Measurements from ENCODE around the gene ZNF385A. TPM values are rescaled to one million over a fixed set of nuclear protein-coding genes. Genes with fewer than 3 reads are reported as not detected.
"Not testable (repeated sequence)": the region's sequence is repeated elsewhere in the genome, so short reads cannot be mapped to it uniquely, and the experiment has no call there.

The ZNF385A gene
- total RNA-seq, 2 donors from 2014 or later = 3.4 to 5.7 TPM

DNA sequence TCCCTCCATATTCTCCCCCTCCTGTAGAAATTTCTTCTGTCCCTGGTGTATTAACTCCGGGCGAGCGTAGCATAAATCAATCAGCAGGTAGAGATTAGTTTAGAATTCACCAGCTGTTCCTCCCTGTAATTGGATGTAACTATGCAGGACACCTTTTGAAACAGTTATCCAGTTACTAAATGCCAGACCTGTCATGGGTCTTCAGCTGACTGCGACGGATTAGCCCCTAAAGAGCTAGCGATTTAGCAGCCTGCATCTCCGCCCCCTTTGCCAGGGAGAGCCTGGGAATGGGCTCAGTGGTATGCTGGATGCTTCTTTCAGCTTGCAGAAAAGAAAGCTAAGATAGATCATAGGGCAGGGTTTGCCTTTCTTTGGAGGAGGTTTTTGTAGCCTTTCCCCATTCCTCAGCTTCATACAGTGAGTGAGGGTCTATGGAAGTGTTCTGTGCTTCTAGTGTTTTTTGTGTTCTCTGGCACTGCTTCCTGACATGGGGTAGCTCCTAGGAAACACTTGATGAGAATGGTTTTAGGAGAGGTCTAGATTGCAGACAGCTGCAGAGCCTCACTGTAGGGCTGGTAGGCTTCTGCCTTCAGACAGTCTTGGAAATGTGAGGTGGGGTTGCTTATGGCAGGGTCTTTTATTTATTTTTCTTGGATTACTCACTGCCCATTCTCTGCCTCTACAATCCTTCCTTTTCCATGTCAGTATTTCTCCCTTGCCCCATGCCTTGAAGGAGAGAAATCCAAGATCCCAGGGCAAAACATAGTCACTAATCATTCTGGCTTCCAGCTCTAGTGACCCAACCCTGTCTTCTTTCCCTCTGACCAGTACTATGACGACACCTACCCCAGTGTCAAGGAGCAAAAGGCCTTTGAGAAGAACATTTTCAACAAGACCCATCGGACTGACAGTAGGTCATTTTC, 42.9 kb downstream of the ZNF385A start:
- peak overlapping the region; percentile 68 for H3K27ac Mint-ChIP-seq
- no peak for DNase-seq
- H3K4me1 Mint-ChIP-seq = peaks cover 4% of the 10 kb centered on the region
- H3K9me3 ChIP-seq (ENCODE audit: control insufficient read depth, low read length, poor library complexity, severe bottlenecking) = no peaks in the 10 kb centered on the region
- H3K4me3 Mint-ChIP-seq = no peak overlapping the region
- no peak for ATAC-seq
- no peaks in the 10 kb centered on the region for H3K27me3 Mint-ChIP-seq
- peaks cover 12% of the 10 kb centered on the region for H3K36me3 Mint-ChIP-seq (ENCODE audit: low read depth)

DNA sequence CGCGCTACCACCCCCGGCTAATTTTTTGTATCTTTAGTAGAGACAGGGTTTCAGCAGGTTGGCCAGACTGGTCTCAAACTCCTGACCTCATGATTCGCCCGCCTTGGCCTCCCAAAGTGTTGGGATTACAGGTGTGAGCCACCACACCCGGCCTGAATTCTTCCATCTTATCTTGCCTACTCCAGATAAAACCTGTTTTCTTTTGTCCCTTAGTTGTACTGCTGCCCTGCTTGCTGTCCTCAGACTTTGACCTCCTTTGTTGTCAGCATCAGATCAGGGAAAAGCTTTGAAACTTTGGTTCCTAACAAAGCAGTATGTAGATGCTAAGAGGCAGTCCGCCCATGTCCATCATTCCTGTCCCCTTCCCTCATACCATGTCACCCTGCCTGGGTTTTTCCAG, 43.7 kb downstream of the ZNF385A start:
- H3K27me3 Mint-ChIP-seq = no peaks in the 10 kb centered on the region
- ATAC-seq = no peak
- DNase-seq = no peak
- peak overlapping the region; percentile 68 for H3K27ac Mint-ChIP-seq
- peaks cover 8% of the 10 kb centered on the region for H3K4me1 Mint-ChIP-seq
- H3K36me3 Mint-ChIP-seq (ENCODE audit: low read depth) = peaks cover 12% of the 10 kb centered on the region
- H3K9me3 ChIP-seq (ENCODE audit: control insufficient read depth, low read length, poor library complexity, severe bottlenecking) = no peaks in the 10 kb centered on the region
- no peak overlapping the region for H3K4me3 Mint-ChIP-seq

- Mint-ChIP-seq H3K4me3 (no peak overlapping the region), H3K36me3 (ENCODE audit: low read depth) (peaks cover 12% of the 10 kb centered on the region), H3K27me3 (no peaks in the 10 kb centered on the region), H3K27ac (no peak overlapping the region), H3K4me1 (peaks cover 9% of the 10 kb centered on the region)
- no peaks in the 10 kb centered on the region for H3K9me3 ChIP-seq (ENCODE audit: control insufficient read depth, low read length, poor library complexity, severe bottlenecking)
- ATAC-seq (no peak), DNase-seq (no peak)
Measured at GRCh38 chr12:54338698-54339296, 45.7 kb downstream of the ZNF385A start.

GRCh38 chr12:54337854-54338650, 46.5 kb downstream of the ZNF385A start:
- Mint-ChIP-seq H3K4me3 (no peak overlapping the region), H3K27me3 (no peaks in the 10 kb centered on the region), H3K4me1 (peaks cover 9% of the 10 kb centered on the region), H3K27ac (no peak overlapping the region), H3K36me3 (ENCODE audit: low read depth) (peaks cover 10% of the 10 kb centered on the region)
- no peak for ATAC-seq
- no peaks in the 10 kb centered on the region for H3K9me3 ChIP-seq (ENCODE audit: control insufficient read depth, low read length, poor library complexity, severe bottlenecking)
- DNase-seq = no peak

- H3K36me3 Mint-ChIP-seq (ENCODE audit: low read depth) = peaks cover 9% of the 10 kb centered on the region
- ATAC-seq = no peak
- peaks cover 9% of the 10 kb centered on the region for H3K4me1 Mint-ChIP-seq
- DNase-seq = no peak
- no peak overlapping the region for H3K27ac Mint-ChIP-seq
- H3K27me3 Mint-ChIP-seq = no peaks in the 10 kb centered on the region
- no peak overlapping the region for H3K4me3 Mint-ChIP-seq
- H3K9me3 ChIP-seq (ENCODE audit: control insufficient read depth, low read length, poor library complexity, severe bottlenecking) = no peaks in the 10 kb centered on the region
Measured at GRCh38 chr12:54337280-54337842, 47.2 kb downstream of the ZNF385A start.

DNA sequence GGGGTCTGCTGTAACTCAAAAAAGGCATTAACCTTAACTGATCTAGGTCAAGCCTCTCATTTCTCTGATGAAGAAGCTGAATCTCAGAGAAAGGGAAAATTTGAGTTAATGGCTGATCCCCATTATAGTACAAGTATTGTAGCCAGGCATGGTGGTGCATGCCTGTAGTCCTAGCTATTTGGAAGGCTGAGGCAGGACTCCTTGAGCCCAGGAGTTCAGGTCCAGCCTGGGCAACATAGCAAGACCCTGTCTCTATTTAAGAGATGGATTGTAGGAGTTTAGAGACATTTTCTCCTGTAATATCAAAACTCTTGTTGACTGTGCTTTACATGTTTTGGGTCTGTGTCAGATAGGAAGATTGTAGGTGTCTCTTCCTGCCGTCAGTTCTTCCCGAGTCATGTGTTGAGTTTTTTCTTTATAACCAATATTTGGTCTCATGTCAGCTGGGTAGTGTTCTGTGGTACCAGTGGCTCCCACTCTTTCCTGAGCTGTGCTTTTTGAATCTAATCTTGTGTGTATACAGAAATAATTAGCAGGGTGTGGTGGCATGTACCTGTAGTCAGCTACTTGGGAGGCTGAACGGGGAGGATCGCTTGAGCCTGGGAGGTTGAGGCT, 51.0 kb downstream of the ZNF385A start:
- Mint-ChIP-seq H3K36me3 (ENCODE audit: low read depth) (no peaks in the 10 kb centered on the region), H3K27me3 (no peaks in the 10 kb centered on the region), H3K27ac (no peak overlapping the region), H3K4me1 (peaks cover 27% of the 10 kb centered on the region), H3K4me3 (no peak overlapping the region)
- ATAC-seq = no peak
- no peaks in the 10 kb centered on the region for H3K9me3 ChIP-seq (ENCODE audit: control insufficient read depth, low read length, poor library complexity, severe bottlenecking)
- no peak for DNase-seq

DNA sequence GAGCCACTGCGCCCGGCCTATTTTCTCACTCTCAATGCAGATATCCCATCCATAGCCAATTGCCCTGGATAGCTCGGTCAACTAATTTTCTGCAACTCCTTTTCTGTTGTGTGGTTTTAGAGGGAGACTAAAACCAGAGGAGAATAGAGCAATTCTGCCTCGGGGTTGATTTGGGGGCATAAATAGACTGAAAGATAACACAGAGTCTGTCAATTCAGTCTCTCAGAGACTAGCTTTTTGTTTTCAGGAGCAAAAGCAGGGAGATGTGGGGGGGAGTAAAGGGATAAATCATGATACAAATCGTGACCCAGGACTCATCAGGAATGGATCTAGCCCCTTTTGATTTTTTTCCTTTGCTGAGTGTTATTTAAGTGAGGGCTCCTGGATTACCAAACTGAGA, 53.1 kb downstream of the ZNF385A start:
- DNase-seq = no peak
- Mint-ChIP-seq H3K27ac (peak overlapping the region; percentile 82), H3K27me3 (no peaks in the 10 kb centered on the region), H3K4me1 (peaks cover 29% of the 10 kb centered on the region), H3K4me3 (peak overlapping the region; percentile 28), H3K36me3 (ENCODE audit: low read depth) (no peaks in the 10 kb centered on the region)
- H3K9me3 ChIP-seq (ENCODE audit: control insufficient read depth, low read length, poor library complexity, severe bottlenecking) = no peaks in the 10 kb centered on the region
- ATAC-seq = no peak

DNA sequence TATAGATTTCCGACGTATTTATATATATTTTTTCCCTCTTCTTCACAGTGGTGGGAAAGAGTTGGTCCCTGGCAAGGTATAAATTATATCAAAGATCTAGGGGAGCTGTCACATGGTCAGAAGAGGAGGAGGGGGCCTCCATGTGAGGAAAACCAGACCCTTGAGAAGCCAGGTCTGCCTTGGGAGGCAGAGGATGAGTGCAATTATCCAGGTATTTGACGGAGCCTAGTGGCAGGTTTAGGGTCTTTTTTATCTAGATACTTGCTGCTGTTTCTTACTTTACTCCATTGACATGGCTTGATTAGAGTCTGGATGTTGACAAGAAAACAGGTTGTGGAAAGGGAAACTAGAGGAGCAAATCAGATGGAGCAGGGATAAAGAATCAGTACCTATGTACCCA, 54.1 kb downstream of the ZNF385A start:
- no peaks in the 10 kb centered on the region for H3K9me3 ChIP-seq (ENCODE audit: control insufficient read depth, low read length, poor library complexity, severe bottlenecking)
- Mint-ChIP-seq H3K27ac (peak overlapping the region; percentile 82), H3K36me3 (ENCODE audit: low read depth) (no peaks in the 10 kb centered on the region), H3K4me1 (peaks cover 27% of the 10 kb centered on the region), H3K4me3 (peak overlapping the region; percentile 36), H3K27me3 (no peaks in the 10 kb centered on the region)
- ATAC-seq = no peak
- DNase-seq = no peak

GRCh38 chr12:54329759-54330158, 54.8 kb downstream of the ZNF385A start:
- H3K4me1 Mint-ChIP-seq = peaks cover 33% of the 10 kb centered on the region
- H3K9me3 ChIP-seq (ENCODE audit: control insufficient read depth, low read length, poor library complexity, severe bottlenecking) = no peaks in the 10 kb centered on the region
- H3K4me3 Mint-ChIP-seq = no peak overlapping the region
- no peaks in the 10 kb centered on the region for H3K27me3 Mint-ChIP-seq
- DNase-seq (no peak), ATAC-seq (no peak)
- peak overlapping the region; percentile 82 for H3K27ac Mint-ChIP-seq
- peaks cover 3% of the 10 kb centered on the region for H3K36me3 Mint-ChIP-seq (ENCODE audit: low read depth)

GRCh38 chr12:54328595-54329337, 55.8 kb downstream of the ZNF385A start:
- no peak for DNase-seq
- H3K9me3 ChIP-seq (ENCODE audit: control insufficient read depth, low read length, poor library complexity, severe bottlenecking) = no peaks in the 10 kb centered on the region
- no peaks in the 10 kb centered on the region for H3K27me3 Mint-ChIP-seq
- H3K4me1 Mint-ChIP-seq = peaks cover 37% of the 10 kb centered on the region
- H3K27ac Mint-ChIP-seq = peak overlapping the region; percentile 82
- ATAC-seq = no peak
- peaks cover 3% of the 10 kb centered on the region for H3K36me3 Mint-ChIP-seq (ENCODE audit: low read depth)
- no peak overlapping the region for H3K4me3 Mint-ChIP-seq

GRCh38 chr12:54325442-54326109, 59.0 kb downstream of the ZNF385A start:
- H3K36me3 Mint-ChIP-seq (ENCODE audit: low read depth); DNase-seq; ATAC-seq; H3K27me3 Mint-ChIP-seq; H3K9me3 ChIP-seq (ENCODE audit: control insufficient read depth, low read length, poor library complexity, severe bottlenecking): not testable (repeated sequence)
- Mint-ChIP-seq H3K4me1 (peaks cover 35% of the 10 kb centered on the region), H3K27ac (peak overlapping the region; percentile 99), H3K4me3 (peak overlapping the region; percentile 100)
